ENCODE measurements around the gene CALHM1.
"Not testable (repeated sequence)": the region's sequence is repeated elsewhere in the genome, so short reads cannot be mapped to it uniquely, and the experiment has no call there.

CALHM1 gene

GRCh38 chr10:103486635-103487409 is 28.1 kb upstream of the CALHM1 start:
- not testable (repeated sequence) for DNase-seq

DNA sequence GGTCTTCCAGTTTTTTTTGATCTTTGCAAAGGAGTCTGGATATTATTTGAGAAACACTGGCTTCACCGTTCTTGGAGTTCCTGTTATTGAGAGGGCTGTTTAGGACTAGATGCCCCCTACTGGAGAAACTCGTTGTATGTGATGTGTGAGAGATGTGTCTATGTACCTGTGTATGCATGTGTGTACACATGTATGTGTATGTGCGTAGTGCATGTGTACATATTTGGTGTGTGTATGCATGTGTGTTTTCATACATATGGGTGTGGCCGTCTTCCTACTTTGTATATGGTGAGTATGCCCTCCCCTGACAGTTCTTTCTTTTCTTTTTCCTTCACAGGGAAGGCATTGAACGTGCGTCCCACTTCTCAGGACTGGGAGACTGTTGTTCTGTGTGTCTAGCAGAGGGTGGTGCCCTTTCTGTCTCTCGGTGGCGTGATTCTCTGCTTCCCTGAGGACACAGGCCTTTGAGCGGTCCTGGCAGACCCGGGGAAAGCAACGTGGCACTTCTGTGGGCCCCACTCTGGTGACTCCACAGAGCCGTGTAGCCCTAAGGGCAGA is 23.4 kb upstream of the CALHM1 start:
- DNase-seq = peak; percentile 72

GRCh38 chr10:103480521-103480920 is 21.8 kb upstream of the CALHM1 start:
- no peak for DNase-seq

GRCh38 chr10:103479135-103479534 is 20.4 kb upstream of the CALHM1 start, which contains the start of gene CALHM3:
TSS of gene CALHM3 (minus strand) at chr10:103479240. CDS start at chr10:103479032, 208 bp downstream.
- DNase-seq = no peak

- no peak for DNase-seq
Measured at GRCh38 chr10:103478671-103479070, 20.0 kb upstream of the CALHM1 start.

GRCh38 chr10:103476046-103476768 is 17.5 kb upstream of the CALHM1 start:
- no peak for DNase-seq

DNA sequence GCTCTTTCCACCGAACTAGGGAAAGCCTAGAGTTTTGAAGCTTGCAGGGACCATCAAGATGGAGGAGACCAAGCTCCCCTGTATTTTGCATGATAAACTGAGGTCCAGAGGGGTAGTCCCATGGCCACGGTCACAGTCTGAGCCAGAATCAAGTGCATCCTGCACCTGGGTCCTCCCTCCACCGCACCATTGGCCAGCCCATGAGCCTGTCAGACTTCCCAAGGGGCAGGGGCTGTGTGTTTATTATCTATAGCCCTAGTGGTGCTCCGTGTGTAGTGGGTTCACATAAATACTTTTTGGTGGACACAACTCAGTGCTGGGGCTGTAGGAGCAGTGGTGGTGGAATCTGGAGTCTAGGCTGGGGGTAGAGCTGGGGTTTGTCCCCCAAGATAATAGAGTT is 16.7 kb upstream of the CALHM1 start:
- DNase-seq = no peak

DNA sequence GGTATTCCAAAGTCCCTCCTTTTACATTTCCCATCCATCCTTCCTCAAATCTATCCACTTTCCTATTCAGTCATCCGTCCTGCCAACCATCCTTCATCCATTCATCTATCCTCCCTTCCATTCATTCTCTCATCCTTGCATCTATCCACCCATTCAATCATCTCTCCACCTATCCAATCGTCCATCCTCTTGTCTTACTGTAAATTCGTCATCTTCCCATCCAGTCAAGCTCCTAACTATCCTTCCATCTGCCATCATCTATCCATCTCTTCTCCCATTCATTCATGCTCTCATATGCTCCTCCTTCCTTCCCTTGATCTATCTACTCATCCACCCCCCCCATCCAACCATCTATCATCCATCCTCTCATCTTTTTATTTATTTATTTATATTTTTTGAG is 15.4 kb upstream of the CALHM1 start:
- no peak for DNase-seq

DNA sequence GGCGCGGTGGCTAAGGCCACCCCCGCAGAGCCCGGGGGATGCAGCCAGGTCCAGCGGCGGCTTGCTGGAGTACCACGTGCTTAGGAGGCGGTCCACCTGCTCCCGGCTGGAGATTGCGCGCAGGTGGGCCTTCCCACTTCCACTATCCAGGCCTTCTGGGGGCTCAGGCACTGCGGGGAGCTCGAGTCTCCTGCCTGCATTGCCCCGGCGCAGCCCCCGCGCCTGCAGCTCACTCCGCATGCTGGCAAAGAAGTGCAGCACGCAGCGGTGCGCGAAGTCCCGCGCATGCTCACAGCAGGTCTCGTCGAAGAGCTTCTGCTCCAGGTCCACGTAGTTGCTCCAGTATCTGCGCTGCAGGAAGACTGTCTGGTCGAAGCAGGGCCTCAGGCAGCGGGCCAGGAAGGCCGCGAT is 14.6 kb upstream of the CALHM1 start:
- DNase-seq = no peak

DNA sequence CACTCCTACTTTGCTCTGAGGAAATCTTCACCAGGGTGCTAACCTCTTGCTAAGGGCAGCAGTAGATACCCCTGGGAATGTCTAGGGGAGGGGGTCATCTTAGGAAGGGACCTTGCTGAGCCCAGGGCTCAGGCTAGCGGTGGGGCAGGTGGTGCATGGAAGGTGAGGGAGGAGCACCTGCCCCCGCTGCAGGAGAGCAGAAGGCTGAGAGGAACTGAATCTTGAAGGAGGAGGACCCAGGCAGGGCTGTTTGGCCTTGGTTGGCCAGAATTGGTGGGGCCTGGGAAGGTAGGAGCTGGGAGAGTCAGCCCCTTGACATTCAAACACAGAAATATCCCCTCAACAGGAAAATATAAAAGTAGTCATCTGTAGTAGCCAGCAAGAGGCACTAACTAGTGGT is 13.3 kb upstream of the CALHM1 start:
- DNase-seq = no peak

GRCh38 chr10:103470761-103471653 is 12.3 kb upstream of the CALHM1 start:
- peak; percentile 88 for DNase-seq

GRCh38 chr10:103469201-103469600 is 10.5 kb upstream of the CALHM1 start:
- DNase-seq = no peak

GRCh38 chr10:103467406-103467805 is 8.7 kb upstream of the CALHM1 start:
- DNase-seq = no peak

GRCh38 chr10:103466734-103467133 is 8.0 kb upstream of the CALHM1 start:
- DNase-seq = no peak

GRCh38 chr10:103465411-103466179 is 6.9 kb upstream of the CALHM1 start:
- DNase-seq = no peak

DNA sequence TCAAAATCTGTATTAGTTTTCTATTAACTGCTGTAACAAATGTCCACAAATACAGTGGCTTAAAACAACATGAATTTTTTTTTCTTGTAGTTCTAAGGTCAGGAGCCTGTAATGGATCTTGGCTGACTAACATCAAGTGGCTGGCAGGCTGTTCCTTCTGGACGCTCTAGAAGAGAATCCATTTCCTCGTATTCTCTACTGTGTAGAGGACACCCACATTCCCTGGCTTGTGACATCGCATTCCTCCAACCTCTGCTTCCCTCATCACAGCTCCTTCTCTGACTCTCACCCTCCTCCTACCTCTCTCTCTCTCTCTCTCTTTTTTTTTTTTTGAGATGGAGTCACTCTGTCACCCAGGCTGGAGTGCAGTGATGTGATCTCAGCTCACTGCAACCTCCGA is 4.8 kb upstream of the CALHM1 start:
- DNase-seq = no peak

- no peak for DNase-seq
Measured at GRCh38 chr10:103459615-103460014, 915 bp upstream of the CALHM1 start.

GRCh38 chr10:103457896-103458583 is 660 bp downstream of the CALHM1 start:
- no peak for DNase-seq

GRCh38 chr10:103457176-103457712 is 1.5 kb downstream of the CALHM1 start:
- no peak for DNase-seq

DNA sequence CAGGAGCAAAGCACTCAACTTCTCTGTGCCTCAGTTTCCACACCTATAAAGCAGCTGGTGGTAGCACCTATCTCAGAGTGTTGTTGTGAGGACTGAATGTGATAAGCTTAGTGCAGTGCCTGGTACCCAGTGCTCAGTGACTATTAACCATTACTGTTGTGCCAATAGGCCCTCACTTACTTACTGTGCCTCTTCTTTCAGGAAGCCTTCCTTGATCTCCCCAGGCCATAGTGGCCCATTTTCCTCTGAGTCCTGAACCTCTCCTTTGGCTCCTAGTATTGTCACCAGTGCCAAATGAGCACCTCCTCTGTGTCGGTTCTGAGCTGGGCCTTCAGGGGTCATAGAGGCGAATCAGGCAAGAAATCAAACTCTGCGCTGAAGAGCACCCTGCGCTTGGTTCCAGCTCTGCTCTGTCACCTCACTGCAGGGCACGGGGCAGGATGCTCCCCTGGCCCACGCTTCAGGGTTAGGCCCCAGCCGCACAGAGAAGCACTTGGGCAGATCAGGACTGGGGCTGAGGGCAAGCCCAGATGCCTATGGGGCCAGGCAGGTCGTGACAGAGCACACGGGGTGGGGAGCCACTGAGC is 2.5 kb downstream of the CALHM1 start:
- DNase-seq = no peak

DNA sequence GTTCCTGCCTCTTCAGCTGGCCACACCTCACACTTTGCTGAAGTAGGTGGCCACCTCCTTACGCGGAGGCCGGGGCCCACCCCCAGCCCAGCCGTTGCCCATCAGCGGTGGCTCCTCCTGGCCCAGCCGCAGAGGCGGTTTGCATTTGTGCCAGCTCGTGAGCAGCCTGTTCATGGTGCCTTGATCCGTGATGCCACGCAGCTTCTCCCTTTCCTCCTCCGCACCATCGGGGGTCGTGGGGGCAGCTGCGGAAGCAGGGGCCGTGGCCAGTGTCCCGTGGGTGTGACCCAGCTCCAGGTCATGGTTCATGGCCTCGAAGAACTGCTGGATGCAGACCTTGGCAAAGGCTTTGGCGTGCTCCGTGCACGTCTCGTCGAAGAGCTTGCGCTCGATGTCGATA is 3.5 kb downstream of the CALHM1 start:
- DNase-seq = no peak
